HG03432 (cell line): Measurements from ENCODE around the gene CSTF3.
A peak's percentile ranks its signal among the peaks of the same experiment; 100 is the strongest.
"Not testable (repeated sequence)": the region's sequence is repeated elsewhere in the genome, so short reads cannot be mapped to it uniquely, and the experiment has no call there.

Experiments used
- ATAC-seq: cut with Tn5 transposase; IDR thresholded peaks from one replicate; pipeline ENCODE4 v1.9.1; 2021; ENCODE audit warnings: mild to moderate bottlenecking, moderate library complexity; ENCODE audit not compliant: unreplicated experiment

Gene CSTF3

GRCh38 chr11:33094157-33094556 is 67.1 kb downstream of the CSTF3 start:
- no peak for ATAC-seq

- ATAC-seq = no peak
Observed at GRCh38 chr11:33089776-33090175, 71.5 kb downstream of the CSTF3 start.

GRCh38 chr11:33086017-33086416 is 75.3 kb downstream of the CSTF3 start:
- no peak for ATAC-seq

- no peak for ATAC-seq
Observed at GRCh38 chr11:33083918-33084317, 77.4 kb downstream of the CSTF3 start.

DNA sequence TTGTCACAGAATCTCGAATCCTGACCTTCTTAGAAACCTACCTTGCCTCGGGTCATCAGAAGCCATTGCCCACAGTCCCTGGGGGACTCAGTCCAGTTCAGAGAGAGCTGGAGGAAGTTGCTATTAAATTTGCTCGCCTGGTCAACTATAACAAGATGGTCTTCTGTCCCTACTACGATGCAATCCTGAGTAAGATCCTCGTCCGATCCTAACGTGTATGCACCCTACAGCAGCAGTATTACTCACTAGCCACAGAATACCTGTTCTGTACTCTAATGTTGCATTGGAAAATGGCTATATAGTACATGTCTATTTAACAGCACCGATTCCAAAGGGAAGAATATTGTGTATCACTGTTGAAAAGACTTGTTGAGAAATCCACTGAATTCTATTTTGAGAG is 88.8 kb downstream of the CSTF3 start:
- no peak for ATAC-seq

- ATAC-seq = no peak
Observed at GRCh38 chr11:33068611-33069340, 92.5 kb downstream of the CSTF3 start.

DNA sequence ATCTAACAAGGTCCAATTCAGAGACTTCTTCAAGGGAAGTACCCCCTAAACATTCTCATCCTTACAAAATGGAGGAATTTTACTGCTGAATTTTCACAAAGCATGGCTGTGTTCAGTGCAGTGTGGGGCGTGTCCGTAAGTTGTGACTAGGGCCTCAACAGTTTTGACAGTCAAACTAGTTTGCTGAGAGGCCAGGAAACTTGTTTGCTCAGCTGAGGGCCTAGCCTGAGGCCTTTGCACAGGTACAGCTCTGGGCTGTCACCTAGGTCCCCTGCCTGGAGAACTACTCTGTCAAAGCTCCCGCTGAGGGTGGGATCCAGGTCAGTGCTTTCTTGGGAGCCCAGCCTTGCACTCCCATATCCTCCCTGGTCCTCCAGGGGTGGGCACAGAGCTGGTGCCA is 94.0 kb downstream of the CSTF3 start:
- no peak for ATAC-seq

GRCh38 chr11:33065445-33066178 is 95.7 kb downstream of the CSTF3 start:
- peak; percentile 49 for ATAC-seq

GRCh38 chr11:33064866-33065265 is 96.4 kb downstream of the CSTF3 start:
- ATAC-seq = no peak

DNA sequence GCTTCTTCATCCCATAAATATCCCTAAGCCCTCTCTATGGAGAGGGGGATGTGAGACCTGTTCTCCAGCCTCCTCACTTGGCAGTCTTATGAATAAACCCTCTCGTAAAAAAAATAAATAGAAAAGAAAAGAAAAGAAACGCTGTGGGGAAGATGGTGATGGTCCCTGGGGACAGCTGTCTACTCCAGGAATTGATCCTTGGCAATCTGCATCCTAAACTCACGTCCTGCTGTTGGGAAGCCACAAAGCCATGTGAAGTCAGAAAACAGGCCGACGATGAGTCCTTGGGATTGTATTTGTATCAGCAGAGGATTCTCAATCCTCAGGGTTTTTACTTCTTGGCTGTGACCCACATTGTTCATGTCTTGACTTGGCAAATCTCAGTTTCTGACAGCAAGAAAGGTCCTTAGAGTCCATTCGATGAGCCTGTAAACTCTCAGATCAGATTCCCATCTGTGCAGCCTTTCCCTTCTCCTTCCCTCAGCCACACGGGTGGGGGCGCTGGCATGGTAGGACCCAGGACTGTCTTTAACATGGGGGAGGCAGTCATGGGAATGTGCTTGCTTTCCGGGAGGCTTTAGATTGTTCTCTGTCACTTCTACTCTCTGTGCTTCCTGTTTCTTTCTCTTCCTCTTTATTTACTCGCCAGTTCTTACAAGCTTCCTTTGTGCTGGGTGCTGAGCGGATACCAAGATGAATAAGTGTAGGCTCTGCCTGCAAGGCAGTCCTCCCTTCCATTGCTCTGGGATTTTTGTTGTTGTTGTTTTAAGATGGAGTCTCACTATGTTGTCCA is 97.1 kb downstream of the CSTF3 start:
- ATAC-seq = no peak

- peak; percentile 67 for ATAC-seq
Observed at GRCh38 chr11:33063326-33063881, 97.9 kb downstream of the CSTF3 start.

GRCh38 chr11:33062137-33062536 is 99.1 kb downstream of the CSTF3 start:
- ATAC-seq = no peak

- ATAC-seq = no peak
Observed at GRCh38 chr11:33060271-33060670, 101.0 kb downstream of the CSTF3 start.

GRCh38 chr11:33059331-33060007 is 101.8 kb downstream of the CSTF3 start:
- no peak for ATAC-seq

DNA sequence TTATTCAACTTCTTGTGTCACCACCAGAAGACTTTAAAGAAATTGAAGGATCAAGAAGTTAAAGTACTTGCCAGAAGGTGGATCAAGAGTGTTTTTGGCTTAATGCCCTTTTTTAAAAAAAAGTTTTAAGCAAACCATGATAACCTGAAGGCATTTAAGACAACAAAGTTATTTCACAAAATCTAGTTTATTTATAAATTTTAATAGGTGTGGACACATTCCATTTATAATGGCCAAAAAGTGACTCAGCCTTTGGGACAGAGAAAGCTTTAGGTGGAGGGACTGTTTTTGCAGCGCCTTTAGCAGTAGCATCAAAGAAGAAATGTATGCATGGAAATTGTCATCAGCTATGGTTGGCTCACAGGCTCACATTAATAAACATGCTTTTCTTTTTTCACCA is 104.0 kb downstream of the CSTF3 start:
- no peak for ATAC-seq

GRCh38 chr11:33055375-33055774 is 105.9 kb downstream of the CSTF3 start:
- no peak for ATAC-seq

DNA sequence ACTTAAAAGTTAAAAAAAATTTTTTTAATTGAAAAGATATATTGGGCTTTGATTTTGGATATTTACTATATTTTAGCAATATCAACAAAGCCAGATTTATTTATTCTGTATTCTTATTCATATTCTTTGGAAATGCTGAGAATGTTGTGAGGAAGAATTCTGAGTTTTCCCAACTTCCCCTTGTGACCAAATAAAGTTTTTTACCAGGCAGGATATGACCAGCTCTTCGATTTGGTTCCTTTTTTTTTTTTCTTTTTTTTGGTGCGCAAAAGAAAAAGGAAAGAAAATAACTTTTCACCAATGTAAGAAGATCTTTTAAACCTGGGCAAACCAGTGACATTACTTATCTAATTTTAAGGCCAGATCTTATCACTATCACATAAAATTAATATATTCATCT is 109.0 kb downstream of the CSTF3 start:
- ATAC-seq = no peak

DNA sequence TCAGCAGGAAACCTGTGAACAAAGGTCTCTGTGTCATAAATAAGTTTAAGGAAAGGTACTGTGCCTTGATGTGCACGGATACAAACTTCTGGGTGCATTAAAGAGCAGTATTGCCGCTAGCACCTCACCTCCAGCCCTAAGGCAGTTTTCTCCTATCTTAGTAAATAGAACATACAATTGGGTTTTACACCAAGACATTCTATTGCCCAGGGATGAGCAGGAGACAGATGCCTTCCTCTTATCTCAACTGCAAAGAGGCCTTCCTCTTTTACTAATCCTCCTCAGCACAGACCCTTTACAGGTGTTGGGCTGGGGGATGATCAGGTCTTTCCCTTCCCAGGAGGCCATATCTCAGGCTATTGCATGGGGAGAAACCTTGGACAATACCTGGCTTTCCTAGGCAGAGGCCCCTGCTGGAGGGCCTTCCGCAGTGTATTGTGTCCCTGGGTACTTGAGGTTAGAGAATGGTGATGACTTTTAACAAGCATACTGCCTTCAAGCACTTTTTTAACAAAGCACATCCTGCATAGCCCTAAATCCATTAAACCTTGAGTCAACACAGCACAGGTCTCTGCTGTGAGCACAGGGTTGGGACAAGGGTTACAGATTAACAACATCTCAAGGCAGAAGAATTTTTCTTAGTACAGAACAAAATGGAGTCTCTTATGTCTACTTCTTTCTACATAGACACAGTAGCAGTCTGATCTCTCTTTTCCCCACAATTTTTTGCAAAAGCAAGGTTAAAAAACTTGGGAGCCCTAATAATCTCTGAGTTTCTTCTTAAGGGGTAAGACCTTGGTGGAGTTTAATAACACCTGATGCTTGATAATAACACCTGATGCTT is 111.5 kb downstream of the CSTF3 start:
- not testable (repeated sequence) for ATAC-seq

GRCh38 chr11:33048701-33049100 is 112.6 kb downstream of the CSTF3 start:
- ATAC-seq = not testable (repeated sequence)
